NCI-H526 (cell line): ENCODE results near the gene PJA2.
A peak's percentile ranks its signal among the peaks of the same experiment; 100 is the strongest.
"Not testable (repeated sequence)": the region's sequence is repeated elsewhere in the genome, so short reads cannot be mapped to it uniquely, and the experiment has no call there.

Experiments
- DNase-seq, 2 experiments: peaks; one replicate each; lab custom pipeline; 2025; lab: John Stamatoyannopoulos, UW

The PJA2 gene, protein sequence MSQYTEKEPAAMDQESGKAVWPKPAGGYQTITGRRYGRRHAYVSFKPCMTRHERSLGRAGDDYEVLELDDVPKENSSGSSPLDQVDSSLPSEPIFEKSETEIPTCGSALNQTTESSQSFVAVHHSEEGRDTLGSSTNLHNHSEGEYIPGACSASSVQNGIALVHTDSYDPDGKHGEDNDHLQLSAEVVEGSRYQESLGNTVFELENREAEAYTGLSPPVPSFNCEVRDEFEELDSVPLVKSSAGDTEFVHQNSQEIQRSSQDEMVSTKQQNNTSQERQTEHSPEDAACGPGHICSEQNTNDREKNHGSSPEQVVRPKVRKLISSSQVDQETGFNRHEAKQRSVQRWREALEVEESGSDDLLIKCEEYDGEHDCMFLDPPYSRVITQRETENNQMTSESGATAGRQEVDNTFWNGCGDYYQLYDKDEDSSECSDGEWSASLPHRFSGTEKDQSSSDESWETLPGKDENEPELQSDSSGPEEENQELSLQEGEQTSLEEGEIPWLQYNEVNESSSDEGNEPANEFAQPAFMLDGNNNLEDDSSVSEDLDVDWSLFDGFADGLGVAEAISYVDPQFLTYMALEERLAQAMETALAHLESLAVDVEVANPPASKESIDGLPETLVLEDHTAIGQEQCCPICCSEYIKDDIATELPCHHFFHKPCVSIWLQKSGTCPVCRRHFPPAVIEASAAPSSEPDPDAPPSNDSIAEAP

GRCh38 chr5:109409844-109410388 is at the start of gene PJA2:
PJA2 (minus strand) TSS chr5:109409974; CDS start chr5:109383433, 26,541 bp downstream.
- DNase-seq = peak; percentile 98 to 100

DNA sequence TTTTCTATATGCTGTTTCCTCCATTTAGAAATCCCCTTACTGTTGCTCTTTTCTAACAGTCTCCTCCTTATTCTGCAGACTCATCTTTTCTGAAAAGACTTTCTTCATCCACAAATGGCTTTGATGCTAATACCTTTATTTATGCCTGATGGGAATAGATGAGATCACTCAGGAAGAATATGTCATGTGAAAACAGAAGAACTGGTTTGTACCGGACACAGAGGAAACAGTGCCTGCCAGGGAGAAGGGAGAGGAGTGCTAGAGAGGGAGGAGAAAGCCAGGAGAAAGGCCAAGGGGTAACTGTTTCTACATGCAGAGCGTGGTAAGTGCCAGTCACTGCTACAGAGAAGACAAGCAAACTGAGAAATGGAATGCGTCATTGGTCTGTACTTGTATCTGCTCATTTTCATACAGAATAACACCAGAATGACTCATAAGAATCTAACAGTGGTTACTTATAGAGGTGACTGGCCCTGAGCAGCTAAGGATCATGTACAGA is 45.9 kb upstream of the PJA2 start:
- DNase-seq = no peak

- DNase-seq = no peak
Observed at GRCh38 chr5:109454731-109455505, 45.1 kb upstream of the PJA2 start.

DNA sequence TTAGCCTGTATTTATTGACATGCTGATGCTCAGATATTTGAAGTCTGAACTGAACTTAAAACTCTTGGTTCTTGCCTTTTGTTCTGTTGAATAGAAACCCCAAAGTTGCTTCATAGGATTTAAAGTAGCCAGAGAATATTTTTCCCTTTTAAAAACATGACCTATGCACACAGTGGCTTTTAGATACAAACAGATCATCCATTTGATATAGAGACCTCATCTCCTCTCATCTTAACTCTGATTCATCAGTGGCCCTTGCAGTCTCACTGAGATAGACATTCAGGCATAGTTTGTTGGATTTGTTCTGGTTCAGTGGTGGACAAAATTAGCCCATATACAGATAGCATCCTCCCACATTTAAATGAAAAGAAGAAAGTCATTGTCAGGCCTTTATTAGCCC is 43.5 kb upstream of the PJA2 start:
- no peak for DNase-seq

- no peak for DNase-seq
Observed at GRCh38 chr5:109452661-109453060, 42.9 kb upstream of the PJA2 start.

DNA sequence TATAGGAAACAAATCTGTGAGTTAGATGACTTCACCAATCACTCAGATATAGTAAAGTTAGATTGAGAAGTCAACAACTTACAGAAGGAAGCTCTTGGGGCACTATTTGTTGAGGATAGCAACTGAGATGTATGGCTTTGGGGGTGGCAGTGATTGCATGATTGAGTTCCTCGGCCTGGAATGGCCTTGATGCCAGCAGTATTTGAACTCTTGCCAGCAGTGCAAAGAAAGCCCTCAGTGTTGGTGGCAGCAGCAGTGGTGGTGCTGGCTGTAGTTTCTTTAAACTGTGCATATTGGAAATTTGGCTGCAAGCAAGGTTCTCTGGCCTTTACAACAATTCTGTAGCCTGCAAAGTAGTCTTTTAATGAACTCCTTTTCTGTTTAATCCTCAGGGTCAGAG is 41.4 kb upstream of the PJA2 start:
- no peak for DNase-seq

- peak in 1 of 2 experiments; percentile 27 for DNase-seq
Observed at GRCh38 chr5:109450129-109450877, 40.5 kb upstream of the PJA2 start.

DNA sequence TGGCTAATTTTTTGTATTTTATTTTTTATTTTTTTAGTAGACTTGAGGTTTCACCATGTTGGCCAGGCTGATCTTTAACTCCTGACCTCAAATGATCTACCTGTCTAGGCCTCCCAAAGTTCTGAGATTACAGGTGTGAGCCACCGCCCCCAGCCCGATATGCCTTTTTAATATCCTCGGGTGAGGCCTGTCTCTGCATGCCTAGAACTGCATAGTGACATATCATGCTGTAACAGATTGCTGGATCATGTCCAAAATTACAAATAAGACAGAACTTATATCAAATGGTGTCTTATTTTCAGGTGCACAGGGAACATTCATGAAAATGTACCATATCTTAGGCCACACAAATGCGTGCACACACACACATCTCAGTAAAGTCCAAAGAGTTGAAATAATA is 39.1 kb upstream of the PJA2 start:
- DNase-seq = no peak

DNA sequence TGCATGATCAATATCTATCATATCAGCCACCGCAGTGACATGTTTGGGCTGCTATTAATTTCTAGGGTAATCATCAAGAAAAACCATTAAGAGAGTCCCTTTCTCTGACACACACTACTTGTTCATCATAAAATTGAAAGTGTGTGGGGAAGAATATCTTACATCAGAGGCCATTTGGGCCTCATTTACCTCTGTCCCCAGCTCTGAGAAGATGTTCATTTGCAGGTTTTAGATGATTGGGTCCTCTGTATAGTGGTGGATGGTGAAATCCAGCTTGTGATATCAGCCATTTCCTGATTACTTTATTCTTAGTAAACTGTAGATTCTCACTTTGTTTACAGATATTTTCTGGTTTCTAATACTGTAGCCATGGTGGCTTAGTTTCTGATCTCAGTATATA is 29.8 kb upstream of the PJA2 start:
- no peak for DNase-seq

DNA sequence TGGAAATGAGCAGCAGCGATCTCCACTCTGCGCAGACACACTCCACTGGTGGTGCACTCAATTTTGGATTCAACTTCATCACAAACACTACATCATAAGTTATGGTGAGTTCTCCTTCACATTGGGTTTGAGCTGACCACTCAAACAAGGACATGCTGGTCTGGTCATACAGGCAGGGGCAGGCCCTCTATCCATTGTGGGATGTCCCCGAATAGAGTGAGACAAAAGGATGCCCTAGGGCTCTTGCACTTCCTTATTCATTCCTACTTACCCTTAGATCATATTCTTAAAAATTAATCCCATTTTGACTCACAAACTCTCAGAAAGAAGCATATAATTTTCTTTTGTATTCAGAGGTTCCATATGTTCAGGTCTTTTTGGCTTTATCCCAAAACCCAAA is 16.3 kb upstream of the PJA2 start:
- no peak for DNase-seq

DNA sequence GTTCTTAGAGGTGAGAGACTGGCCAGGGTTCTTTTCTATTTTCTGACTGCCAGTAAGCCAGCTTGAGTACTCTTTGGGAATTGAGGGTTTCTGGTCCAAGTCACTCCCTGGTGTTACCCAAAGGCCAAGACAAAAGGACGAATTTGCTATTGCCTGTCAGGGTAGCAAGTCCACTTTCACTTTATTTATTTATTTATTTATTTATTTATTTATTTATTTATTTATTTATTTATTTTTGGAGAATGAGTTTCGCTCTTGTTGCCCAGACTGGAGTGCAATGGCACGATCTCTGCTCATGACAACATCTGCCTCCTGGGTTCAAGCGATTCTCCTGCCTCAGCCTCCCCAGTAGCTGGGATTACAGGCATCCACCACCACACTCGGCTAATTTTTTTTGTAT is 15.7 kb upstream of the PJA2 start:
- not testable (repeated sequence) for DNase-seq

DNA sequence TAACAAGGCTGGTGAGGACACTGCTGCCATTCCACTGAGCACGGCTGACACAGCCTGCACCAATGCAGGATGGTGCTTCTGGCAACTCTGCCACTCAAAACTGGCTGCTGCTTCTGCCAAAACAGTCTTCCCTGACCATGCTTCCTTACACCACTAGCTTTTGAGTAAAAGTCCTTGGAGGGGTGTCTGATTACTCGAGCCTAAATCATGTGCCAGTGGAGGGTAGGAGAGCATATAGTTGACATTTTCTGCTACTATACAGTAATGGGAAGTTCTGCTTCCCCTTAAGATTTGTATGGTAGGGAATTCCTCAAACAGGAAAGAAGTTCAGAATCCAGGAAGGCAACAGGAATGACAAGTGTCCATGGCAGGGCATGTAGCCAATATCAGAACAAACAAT is 12.2 kb upstream of the PJA2 start:
- DNase-seq = no peak

DNA sequence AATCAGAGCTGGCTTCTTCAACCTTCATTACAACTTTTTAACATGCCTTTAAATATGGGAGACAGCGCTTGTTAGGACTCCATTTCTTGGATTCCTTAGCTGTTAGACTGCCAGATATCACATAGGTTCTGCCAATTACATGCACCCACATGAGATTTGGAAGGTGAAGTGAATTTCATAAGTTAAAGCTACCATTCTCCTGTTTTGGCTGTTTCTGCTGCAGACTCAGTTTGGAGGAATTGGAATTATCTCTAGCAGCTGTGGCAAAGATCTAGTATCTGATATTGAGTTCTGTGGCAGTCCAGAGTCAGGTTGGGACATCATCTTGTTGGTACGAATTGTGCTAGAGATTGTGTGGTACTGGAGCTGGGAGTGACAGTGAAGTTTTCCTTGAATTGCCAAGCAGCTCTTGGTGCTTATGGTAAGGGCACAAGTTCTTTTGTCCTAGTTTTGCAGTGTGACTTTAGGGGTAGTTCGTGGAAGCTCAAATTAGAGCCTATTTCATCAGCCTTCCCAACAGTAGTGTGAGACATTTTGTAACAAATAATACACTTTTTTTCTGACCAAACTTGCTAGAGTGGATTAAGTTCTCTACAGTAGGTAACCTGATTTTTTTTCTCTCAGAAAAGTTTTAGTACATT is 9.1 kb upstream of the PJA2 start:
- DNase-seq = no peak

DNA sequence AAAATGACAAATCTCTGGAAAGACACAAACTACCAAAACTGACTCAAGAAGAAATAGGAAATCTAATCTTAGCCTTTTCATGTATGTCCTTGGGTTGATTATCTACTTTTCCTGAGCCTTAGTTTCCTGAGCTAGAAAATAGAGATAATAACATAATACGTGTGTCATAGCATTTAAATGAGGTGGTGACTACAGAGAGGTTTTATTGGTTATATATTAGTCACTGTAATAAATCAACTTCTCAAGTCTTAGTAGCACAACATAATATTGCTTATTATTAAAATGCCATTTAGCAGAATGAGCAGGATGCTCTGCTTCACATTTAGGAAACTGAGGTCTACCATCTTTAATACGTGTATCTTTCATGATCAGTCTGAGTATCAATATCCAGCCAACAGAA is 7.1 kb upstream of the PJA2 start:
- no peak for DNase-seq

- not testable (repeated sequence) for DNase-seq
Observed at GRCh38 chr5:109413921-109414461, 4.2 kb upstream of the PJA2 start.

DNA sequence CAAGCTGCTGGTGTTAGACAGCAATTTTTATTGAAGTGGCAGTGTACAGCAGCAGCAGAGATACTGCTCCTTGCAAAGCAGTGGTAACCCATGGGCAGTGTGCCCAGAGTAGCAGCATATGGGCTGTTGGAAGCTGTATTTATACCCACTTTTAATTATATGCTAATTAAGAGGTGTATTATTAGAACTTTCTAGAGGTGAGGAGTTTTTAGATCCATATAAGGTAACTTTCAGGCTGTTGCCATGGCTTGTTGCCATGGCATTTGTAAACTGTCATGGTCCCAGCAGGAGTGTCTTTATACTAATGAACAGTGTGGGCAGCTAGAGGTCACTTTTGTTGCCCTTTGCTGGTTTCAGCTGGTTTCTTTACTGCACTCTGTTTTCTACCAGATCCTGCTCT is 3.7 kb upstream of the PJA2 start:
- no peak for DNase-seq

GRCh38 chr5:109412981-109413402 is 3.2 kb upstream of the PJA2 start:
- no peak for DNase-seq

- DNase-seq = no peak
Observed at GRCh38 chr5:109411627-109412026, 1.9 kb upstream of the PJA2 start.

GRCh38 chr5:109411149-109411514 is 1.4 kb upstream of the PJA2 start:
- DNase-seq = no peak

GRCh38 chr5:109410389-109411148 is 795 bp upstream of the PJA2 start:
- peak in 1 of 2 experiments; percentile 70 for DNase-seq
